Measurements from ENCODE around the gene ZNF280D. TPM values are rescaled to one million over a fixed set of nuclear protein-coding genes. Genes with fewer than 3 reads are reported as not detected.

The ZNF280D gene
- total and polyA plus RNA-seq, 4 donors: 9.3 to 88.4 (median 28.2) TPM

DNA sequence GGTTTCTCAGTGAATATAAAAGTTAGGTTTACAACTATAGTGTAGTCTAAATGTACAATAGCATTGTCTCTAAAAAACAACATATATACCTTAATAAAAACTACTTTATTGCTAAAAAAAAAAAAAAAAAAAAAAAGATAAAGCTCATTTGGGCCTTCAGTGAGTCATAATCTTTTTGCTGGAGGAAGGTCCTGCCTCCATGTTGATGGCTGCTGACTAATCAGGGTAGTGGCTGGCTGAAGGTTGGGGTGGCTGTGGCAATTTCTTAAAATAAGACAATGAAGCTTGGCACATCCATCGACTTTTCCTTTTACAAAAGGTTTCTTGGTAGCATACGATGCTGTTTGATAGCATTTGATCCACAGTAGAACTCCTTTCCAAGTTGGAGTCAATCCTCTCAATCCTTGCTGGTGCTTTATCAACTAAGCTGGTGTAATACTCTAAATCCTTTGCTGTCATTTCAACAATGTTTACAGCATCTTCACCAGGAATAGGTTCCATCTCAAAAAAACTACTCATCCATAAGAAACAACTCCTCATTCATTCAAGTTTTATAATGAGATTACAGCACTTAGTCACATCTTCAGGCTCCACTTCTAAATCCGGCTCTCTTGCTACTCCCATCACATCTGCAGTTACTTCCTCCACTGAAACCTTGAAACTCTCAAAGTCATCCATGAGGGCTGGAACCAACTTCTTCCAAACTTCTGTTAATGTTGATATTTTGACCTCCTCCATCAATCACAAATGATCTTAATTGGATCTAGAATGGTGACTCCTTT lies 13.3 kb downstream of the ZNF280D start:
- no peak for TF ChIP-seq CTCF (IDR thresholded peaks at IDR 0.05; ENCODE audit: control extremely low read depth, extremely low read depth)
- Histone ChIP-seq H3K36me3 (ENCODE audit: control insufficient read depth in 4 of 4, insufficient read depth in 4 of 4, low read length in 4 of 4) (peaks cover 0 to 3% (median 0%) of the 10 kb centered on the region in 4 donors), H3K9ac (ENCODE audit: insufficient read depth in 1 of 2, low read length in 2 of 2) (no peak overlapping the region), H3K27me3 (ENCODE audit: control insufficient read depth in 3 of 3, insufficient read depth in 3 of 3, low read length in 2 of 3) (no peaks in the 10 kb centered on the region), H3K4me3 (no peak overlapping the region), H3K9me3 (ENCODE audit: control insufficient read depth in 4 of 4, insufficient read depth in 3 of 4, low read length in 3 of 4) (no peaks in the 10 kb centered on the region), H3K27ac (ENCODE audit: low read depth in 1 of 2, low read length in 1 of 2) (no peak overlapping the region), H3K4me1 (ENCODE audit: control insufficient read depth in 5 of 5, insufficient read depth in 5 of 5, low read length in 5 of 5) (peaks cover 0 to 14% (median 0%) of the 10 kb centered on the region in 5 donors)
- DNase-seq (no peak), ATAC-seq (ENCODE audit: insufficient read depth, low FRiP score) (no peak)
- WGBS, 2 donors: 87 to 89% methylated on average over 3 of the region's 3 CpGs

GRCh38 chr15:56719021-56719612 lies 14.2 kb downstream of the ZNF280D start:
- 92 to 94% methylated on average over 4 of the region's 4 CpGs for WGBS, 2 donors

GRCh38 chr15:56718560-56718959 lies 14.7 kb downstream of the ZNF280D start:
- no peak for TF ChIP-seq CTCF (IDR thresholded peaks at IDR 0.05; ENCODE audit: control extremely low read depth, extremely low read depth)
- Histone ChIP-seq H3K9ac (ENCODE audit: insufficient read depth in 1 of 2, low read length in 2 of 2) (no peak overlapping the region), H3K4me3 (no peak overlapping the region), H3K27me3 (ENCODE audit: control insufficient read depth in 3 of 3, insufficient read depth in 3 of 3, low read length in 2 of 3) (no peaks in the 10 kb centered on the region), H3K9me3 (ENCODE audit: control insufficient read depth in 4 of 4, insufficient read depth in 3 of 4, low read length in 3 of 4) (no peaks in the 10 kb centered on the region), H3K27ac (ENCODE audit: low read depth in 1 of 2, low read length in 1 of 2) (no peak overlapping the region), H3K4me1 (ENCODE audit: control insufficient read depth in 5 of 5, insufficient read depth in 5 of 5, low read length in 5 of 5) (peaks cover 0 to 13% (median 0%) of the 10 kb centered on the region in 5 donors), H3K36me3 (ENCODE audit: control insufficient read depth in 4 of 4, insufficient read depth in 4 of 4, low read length in 4 of 4) (no peaks in the 10 kb centered on the region)
- DNase-seq: no peak
- WGBS, 2 donors: 74 to 78% methylated on average over 1 of the region's 1 CpG
- no peak for ATAC-seq (ENCODE audit: insufficient read depth, low FRiP score)

More at GRCh38 chr15:56719021-56719612, 14.2 kb downstream of the ZNF280D start:
- Histone ChIP-seq H3K36me3 (ENCODE audit: control insufficient read depth in 4 of 4, insufficient read depth in 4 of 4, low read length in 4 of 4) (peaks cover 0 to 3% (median 0%) of the 10 kb centered on the region in 4 donors), H3K9ac (ENCODE audit: insufficient read depth in 1 of 2, low read length in 2 of 2) (no peak overlapping the region), H3K9me3 (ENCODE audit: control insufficient read depth in 4 of 4, insufficient read depth in 3 of 4, low read length in 3 of 4) (no peaks in the 10 kb centered on the region), H3K4me1 (ENCODE audit: control insufficient read depth in 5 of 5, insufficient read depth in 5 of 5, low read length in 5 of 5) (peaks cover 0 to 13% (median 0%) of the 10 kb centered on the region in 5 donors), H3K27me3 (ENCODE audit: control insufficient read depth in 3 of 3, insufficient read depth in 3 of 3, low read length in 2 of 3) (no peaks in the 10 kb centered on the region), H3K4me3 (no peak overlapping the region), H3K27ac (ENCODE audit: low read depth in 1 of 2, low read length in 1 of 2) (no peak overlapping the region)
- ATAC-seq (ENCODE audit: insufficient read depth, low FRiP score) (no peak), DNase-seq (no peak)
- TF ChIP-seq CTCF (IDR thresholded peaks at IDR 0.05; ENCODE audit: control extremely low read depth, extremely low read depth): no peak
